ENCODE results near the gene FBXO30.
A peak's percentile ranks its signal among the peaks of the same experiment; 100 is the strongest.

The FBXO30 gene

DNA sequence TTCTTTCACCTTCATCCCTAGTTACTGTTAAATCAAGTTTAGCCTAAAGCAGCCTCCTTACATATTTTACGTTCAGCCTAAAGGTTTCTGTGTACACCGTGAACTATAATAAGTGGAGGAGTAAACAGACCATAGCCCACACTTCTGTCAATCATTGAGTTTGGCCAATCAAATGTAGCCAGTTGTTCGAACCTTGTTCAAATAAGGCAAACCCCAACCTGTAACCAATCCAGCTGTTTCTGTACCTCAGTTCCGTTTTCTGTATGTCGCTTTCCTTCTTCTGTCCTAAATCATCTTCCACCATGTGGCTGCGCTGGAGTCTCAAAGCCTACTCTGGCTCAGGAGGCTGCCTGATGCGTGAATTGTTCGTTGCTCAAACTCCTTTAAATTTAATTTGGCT, 1.8 kb upstream of the FBXO30 start:
- no peak for DNase-seq (ENCODE audit: low read depth)

DNA sequence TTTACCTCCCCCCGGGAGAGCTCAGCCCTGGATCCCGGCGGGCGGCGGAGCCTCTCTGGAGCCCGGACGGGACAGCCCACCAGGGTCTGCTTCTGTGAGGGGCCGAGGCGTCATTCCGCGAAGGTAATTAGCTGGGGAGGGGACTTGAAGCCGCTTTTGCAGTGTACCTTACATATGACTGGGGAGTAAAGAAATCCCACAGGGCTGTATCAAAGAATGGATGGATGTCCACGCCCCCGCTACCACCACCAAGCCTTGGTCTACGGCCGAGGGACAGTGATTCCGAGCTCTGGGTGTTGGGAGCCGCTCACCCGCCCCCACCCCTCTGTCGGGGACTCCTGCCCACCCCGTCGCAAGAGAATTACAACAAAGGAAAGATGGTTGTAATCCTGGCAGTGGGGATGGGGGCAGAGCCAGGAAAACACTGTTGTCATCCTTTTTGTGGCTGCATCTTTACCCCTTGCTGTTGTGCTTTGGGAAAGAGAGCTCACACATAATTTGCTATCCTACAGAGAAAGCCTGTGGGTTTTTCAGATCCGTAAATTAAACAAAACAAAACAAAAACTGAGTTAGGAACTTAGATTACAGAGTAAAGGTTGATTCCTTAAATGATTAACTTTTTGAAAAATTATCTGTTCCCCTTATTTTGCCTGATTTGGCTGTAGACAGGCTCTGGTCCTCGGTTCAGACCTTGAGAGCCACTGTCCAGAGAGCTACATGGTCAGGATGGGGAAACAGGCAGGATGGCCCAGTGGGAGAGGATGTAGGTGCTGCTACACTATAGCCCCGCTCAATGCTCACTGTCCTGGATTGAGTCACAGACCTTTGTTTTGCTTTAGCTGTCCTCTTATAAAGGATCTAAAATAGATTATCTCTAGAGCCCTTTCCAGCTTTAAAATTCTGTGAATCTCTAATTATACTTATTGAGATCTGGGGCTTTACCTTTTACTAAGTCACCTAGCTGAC, 997 bp upstream of the FBXO30 start:
- DNase-seq (ENCODE audit: low read depth) = no peak

DNA sequence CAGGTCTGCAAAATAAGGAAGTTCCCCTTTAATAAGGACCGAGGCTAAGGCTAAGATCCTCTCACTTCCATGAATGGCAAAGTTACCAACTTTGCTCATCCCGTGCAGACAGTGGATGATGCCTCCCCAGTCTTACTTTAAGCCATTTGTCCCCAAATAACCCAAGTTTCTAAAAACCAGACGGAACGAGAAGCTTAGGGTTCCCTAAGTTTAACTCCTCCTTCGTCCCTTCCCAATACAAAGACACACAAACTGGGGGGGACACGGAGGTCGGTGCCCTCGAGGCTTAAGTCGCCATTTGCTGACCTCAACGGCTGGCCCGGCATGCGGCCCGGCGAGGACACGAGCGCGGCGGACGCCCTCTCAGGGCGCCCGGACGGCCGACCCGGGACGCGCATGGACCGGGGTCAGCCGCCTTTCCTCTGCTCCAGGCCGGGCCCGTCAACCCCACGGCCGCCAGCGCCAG, 527 bp downstream of the FBXO30 start:
- no peak for DNase-seq (ENCODE audit: low read depth)

- DNase-seq (ENCODE audit: low read depth) = peak; percentile 59
Observed at GRCh38 chr6:145813285-145814034, 1.1 kb downstream of the FBXO30 start.

DNA sequence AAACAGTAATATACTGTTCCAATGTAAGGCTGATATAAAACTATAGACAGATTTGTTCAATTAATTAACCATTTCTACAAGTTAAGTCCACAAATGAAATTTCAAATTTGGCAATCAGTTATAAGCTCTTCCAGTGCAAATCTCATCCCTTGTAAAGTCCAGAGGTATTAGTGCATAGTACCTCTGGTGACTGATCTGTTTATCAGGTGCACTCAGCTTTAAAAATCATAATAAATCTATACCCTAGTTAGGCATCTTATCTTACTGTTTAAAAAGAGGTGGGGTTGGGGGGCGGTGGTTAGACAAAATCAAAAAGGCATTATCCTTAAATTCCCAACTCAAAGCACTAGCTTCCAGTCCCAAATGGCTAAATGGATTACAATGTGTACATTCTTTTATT, 2.9 kb downstream of the FBXO30 start:
- DNase-seq (ENCODE audit: low read depth) = no peak

DNA sequence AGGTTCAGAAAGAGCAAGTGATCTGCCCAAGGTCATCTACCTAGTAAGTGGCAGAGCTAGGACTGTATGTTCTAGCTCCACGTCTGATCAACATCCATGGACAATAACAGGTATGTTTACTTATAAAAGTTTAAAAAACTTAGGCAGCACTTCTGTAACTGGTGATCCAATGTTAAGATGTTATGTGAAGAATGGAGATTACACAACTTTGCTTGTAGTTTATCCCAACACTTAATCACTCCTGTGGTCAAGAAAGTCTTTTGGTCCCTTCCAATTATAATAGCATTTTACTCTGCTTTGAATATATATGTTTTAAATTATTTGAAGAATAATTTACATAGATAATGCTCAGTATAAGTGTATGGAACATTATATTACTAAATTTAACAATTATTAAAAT, 4.8 kb downstream of the FBXO30 start:
- peak; percentile 10 for DNase-seq (ENCODE audit: low read depth)

GRCh38 chr6:145809211-145809610, 5.4 kb downstream of the FBXO30 start:
- DNase-seq (ENCODE audit: low read depth) = no peak

- no peak for DNase-seq (ENCODE audit: low read depth)
Observed at GRCh38 chr6:145808239-145808638, 6.4 kb downstream of the FBXO30 start.

DNA sequence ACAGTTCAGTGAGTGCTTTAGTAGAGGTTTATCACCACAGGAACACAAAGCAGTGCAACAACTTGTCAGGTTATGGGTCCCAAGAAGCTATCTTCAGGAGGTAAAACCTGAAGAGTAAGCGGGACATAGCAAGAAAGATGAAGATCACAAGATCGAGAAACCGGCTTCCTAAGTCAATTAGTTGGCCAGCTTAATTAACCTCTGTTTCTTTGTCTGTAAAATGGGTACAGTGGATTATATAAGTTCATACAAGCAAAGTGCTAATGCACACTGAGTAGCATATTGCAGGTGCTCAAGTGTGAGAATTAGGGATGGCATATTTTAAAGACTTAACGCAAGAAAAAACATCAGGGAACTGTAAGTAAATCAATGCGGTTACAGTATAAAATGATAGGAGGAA, 12.5 kb downstream of the FBXO30 start:
- no peak for DNase-seq (ENCODE audit: low read depth)

DNA sequence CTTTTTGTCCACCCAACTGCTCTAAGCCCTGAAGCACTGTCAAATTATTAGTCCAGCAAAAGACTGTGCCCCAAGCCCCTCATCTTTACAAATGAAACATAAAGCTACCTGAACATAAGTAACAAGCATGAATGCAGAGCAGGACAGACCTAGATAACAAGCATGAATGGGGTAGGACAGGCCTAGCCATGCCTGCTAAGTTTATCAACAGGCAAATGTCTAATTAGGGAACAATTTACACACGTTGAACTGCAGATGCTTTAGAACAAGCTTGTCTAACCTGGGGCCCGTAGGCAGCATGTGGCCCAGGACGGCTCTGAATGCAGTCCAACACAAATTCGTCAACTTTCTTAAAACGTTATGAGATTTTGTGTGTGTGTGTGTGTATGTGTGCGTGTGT, 13.6 kb downstream of the FBXO30 start:
- no peak for DNase-seq (ENCODE audit: low read depth)

- DNase-seq (ENCODE audit: low read depth) = peak; percentile 43
Observed at GRCh38 chr6:145798530-145798929, 16.1 kb downstream of the FBXO30 start.

DNA sequence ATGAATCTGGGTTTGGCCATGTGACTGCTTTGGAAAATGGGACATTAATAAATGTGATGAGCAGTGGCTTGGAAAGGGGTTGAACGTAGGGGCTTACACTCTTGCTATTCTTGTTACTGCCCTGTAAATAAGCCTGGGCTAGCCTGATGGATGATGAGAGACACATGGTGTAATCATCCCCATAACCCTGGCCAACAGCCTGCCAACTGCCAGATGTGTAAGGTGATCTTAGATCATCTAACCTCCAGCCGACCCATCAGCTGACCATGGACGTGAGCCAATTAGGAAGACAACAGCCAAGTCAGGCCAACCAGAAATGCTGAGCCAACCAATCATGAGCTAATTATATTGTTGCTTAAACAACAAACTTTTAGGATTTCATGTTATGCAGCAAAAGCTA, 25.2 kb downstream of the FBXO30 start:
- peak; percentile 3 for DNase-seq (ENCODE audit: low read depth)

GRCh38 chr6:145787688-145788087, 26.9 kb downstream of the FBXO30 start:
- DNase-seq (ENCODE audit: low read depth) = no peak

DNA sequence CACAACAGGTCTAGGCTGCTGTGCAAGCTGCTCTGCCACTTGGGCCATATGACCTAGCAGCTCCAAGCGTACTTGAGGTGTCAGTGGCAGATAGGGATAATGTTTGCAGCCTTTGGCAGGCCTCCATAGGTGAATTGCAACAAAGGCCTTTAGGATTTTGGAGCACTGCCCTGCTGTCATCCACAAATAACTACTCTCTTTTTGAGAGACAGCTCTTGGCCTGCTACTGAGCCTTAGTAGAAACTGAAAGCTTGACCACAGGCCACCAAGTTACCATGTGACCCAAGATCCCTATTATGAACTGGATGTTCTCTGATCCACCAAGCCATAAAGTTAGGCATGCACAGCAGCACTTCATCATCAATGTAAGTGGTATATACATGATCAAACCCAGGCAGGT, 29.9 kb downstream of the FBXO30 start:
- no peak for DNase-seq (ENCODE audit: low read depth)

- DNase-seq (ENCODE audit: low read depth) = no peak
Observed at GRCh38 chr6:145783796-145784195, 30.8 kb downstream of the FBXO30 start.

DNA sequence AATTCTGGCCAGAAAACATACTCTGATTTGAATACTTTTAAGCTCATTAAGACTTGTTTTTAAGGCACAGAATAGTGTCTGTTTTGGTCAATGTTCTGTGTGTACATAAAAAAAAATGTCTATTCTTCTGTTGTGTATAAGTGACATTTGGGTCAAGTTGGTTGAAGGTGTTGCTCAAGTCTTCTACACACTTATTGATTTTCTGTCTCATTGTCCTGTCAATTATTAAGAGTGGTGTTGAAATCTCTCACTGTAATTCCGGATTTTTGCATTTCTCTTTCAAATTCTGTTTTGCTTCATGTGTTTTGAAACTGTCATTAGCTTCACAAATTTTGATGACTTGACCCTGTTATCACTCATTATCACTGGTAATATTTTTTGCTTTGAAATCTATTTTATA, 41.7 kb downstream of the FBXO30 start:
- no peak for DNase-seq (ENCODE audit: low read depth)

DNA sequence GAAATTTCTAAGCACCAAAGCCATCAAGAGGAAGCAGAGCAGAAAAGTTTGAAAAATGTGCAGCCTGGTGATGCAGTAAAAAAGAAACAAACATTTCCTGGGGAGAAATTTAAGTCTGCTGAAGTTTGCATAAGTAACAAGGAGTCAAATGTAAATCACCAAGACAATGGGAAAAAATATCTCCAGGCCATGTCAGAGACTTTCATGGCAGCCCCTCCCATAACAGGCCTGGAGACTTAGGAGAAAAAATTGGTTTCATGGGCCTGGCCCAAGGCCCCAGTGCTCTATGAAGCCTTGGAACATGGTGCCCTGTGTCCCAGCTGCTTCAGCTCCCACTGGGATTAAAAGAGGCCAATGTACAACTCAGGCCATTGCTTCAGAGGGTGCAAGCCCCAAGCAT, 49.1 kb downstream of the FBXO30 start:
- DNase-seq (ENCODE audit: low read depth) = no peak

- no peak for DNase-seq (ENCODE audit: low read depth)
Observed at GRCh38 chr6:145763742-145764141, 50.9 kb downstream of the FBXO30 start.

DNA sequence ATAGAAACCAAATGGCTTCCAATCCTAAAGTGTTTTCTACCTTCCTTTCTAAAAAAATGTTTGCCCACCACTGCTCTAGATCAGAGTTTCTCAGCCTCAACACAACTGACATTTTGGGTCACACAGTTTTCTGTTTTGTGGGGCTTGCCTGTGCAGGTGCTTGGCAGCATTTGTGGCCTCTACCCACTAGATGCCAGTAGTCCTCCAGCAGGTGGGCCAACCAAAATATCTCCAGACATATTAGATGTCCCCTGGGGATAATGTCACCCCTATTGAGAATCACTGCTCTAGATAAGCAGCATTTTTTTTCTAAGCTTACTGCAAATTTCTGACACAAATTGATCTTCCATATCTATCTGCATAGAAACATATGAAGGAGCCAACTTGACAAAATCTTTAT, 53.0 kb downstream of the FBXO30 start:
- no peak for DNase-seq (ENCODE audit: low read depth)

DNA sequence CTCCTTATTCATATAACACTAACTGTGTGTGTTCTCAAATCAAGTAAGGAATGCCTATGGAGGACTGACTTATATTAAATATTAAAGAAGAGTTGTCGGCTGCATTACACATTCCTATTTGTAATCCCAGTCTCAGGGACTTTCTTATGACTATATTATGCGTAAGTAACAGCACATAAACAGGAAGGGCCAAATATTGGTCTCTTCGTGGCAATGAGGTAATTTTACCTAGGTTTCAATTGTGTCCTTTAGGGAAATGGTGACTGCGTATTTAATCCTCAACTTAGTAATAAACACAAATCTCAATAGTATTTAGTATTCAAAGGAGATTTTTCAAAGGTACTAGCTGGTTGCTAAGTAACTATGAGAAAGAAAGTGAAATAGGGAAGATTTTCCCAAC, 56.5 kb downstream of the FBXO30 start:
- DNase-seq (ENCODE audit: low read depth) = no peak

DNA sequence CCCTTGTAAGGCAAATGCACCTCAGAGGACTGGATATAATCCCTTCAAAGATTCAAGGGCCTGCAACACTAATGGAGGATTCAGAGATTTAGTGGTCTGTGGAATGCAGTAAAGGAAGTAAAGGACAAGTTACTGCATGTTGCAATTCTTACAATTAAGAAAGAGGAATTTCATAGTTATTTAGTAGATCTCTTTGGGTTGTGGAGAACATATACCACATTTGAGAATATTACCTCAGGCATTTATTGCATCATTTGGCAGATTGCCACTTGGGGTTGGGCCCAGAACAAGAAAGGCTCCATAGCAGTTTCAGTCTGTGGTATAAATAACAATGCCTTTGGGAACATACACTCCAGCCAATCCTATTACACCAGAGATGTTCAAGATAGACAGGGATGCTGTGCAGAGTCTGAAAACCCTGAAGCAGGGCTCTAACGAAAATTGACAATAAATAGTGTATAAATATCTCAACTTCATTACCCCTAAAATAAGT, 58.4 kb downstream of the FBXO30 start:
- DNase-seq (ENCODE audit: low read depth) = peak; percentile 79

DNA sequence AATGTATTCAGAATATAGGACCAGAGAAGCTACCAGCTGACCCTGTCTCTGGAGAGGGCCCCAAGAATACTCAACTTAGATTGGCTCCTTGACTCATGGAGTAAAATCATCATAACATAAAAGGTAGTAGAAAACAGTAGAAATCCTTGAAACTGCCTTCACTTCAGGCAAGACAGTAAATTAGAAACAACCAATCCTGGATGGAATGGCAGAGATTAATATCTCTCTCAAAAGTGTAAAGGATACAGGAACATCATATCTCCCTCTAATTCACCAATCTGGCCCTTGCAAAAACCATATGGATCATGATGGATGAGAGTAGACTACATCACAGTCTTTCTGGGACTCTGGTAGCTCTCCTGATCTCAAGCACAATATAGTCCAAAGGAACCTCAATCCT, 58.9 kb downstream of the FBXO30 start:
- DNase-seq (ENCODE audit: low read depth) = no peak

DNA sequence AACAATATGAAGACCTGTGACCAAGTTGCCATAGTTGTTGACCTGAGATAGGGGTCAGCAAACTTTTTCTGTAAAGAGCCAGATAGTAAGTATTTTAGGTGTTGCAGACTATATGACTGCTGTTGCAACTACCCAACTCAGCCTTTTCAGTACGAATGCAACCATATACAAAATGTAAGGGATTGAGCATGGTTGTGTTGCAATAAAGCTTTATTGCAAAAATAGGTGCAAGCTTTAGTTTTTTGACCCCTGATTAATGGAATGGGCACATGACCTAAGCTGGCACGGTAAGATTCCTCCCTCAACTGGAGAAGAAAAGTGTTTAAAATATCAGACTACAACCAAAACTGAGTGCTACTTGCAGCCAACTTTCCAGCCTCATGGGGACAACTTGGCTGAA, 62.0 kb downstream of the FBXO30 start:
- no peak for DNase-seq (ENCODE audit: low read depth)

Measured in stromal cell of bone marrow (primary cell).